HEK293T (cell line): ENCODE data around the gene RAP1GAP.

ENCODE experiments used
- CTCF ChIA-PET: fragments of 350-600 bp; formaldehyde crosslinking; extraction: SDS; loops from one replicate; lab custom pipeline; 2021; ENCODE audit warnings: antibody characterized with exemption, inconsistent platforms; lab: Yijun Ruan, JAX
- POLR2A ChIA-PET: fragments of 350-600 bp; formaldehyde crosslinking; extraction: SDS; loops from one replicate; lab custom pipeline; 2020; ENCODE audit warnings: antibody characterized with exemption, inconsistent platforms; lab: Yijun Ruan, JAX
- DNase-seq: peaks from one replicate; pipeline ENCODE4 v3.0.0; 2012; ENCODE audit warnings: mixed read lengths; ENCODE audit errors: extremely low spot score
- ARNT ChIP-seq: fragments of 450-650 bp; IDR thresholded peaks from 2 replicates; pipeline ENCODE4 v1.6.1; 2017; ENCODE audit warnings: mild to moderate bottlenecking
- BHLHE40 ChIP-seq: fragments of 450-650 bp; IDR thresholded peaks from 2 replicates; pipeline ENCODE4 v1.6.1; 2016; ENCODE audit warnings: mild to moderate bottlenecking, moderate library complexity, borderline replicate concordance
- CTBP1 ChIP-seq: fragments of 450-650 bp; IDR thresholded peaks from 2 replicates; pipeline ENCODE4 v1.6.1; 2016; ENCODE audit warnings: borderline replicate concordance
- ELF4 ChIP-seq: fragments of 450-650 bp; IDR thresholded peaks from 2 replicates; pipeline ENCODE4 v1.6.1; 2017; ENCODE audit warnings: antibody characterized with exemption
- FOXA1 ChIP-seq: fragments of 450-650 bp; IDR thresholded peaks from 2 replicates; pipeline ENCODE4 v1.6.1; 2016; ENCODE audit warnings: mild to moderate bottlenecking
- FOXK2 ChIP-seq: fragments of 450-650 bp; IDR thresholded peaks from 2 replicates; pipeline ENCODE4 v1.6.1; 2016; ENCODE audit warnings: mild to moderate bottlenecking
- FOXM1 ChIP-seq: fragments of 450-650 bp; IDR thresholded peaks from 2 replicates; pipeline ENCODE4 v1.6.1; 2017; ENCODE audit warnings: mild to moderate bottlenecking, borderline replicate concordance
- HDGF ChIP-seq: fragments of 450-650 bp; IDR thresholded peaks from 2 replicates; pipeline ENCODE4 v1.6.1; 2017; ENCODE audit warnings: antibody characterized with exemption, borderline replicate concordance
- L3MBTL2 ChIP-seq: fragments of 450-650 bp; conservative IDR thresholded peaks from 2 replicates; pipeline ENCODE4 v1.6.1; 2016; ENCODE audit warnings: mild to moderate bottlenecking
- LEF1 ChIP-seq: fragments of 450-650 bp; IDR thresholded peaks from 2 replicates; pipeline ENCODE4 v1.6.1; 2017; ENCODE audit warnings: mild to moderate bottlenecking, borderline replicate concordance
- NFRKB ChIP-seq: fragments of 450-650 bp; IDR thresholded peaks from 2 replicates; pipeline ENCODE4 v1.6.1; 2016; ENCODE audit warnings: mild to moderate bottlenecking, moderate library complexity
- PKNOX1 ChIP-seq: fragments of 450-650 bp; IDR thresholded peaks from 2 replicates; pipeline ENCODE4 v1.6.1; 2016
- SP1 ChIP-seq: fragments of 450-650 bp; IDR thresholded peaks from 2 replicates; pipeline ENCODE4 v1.6.1; 2017
- SUZ12 ChIP-seq: fragments of 450-650 bp; IDR thresholded peaks from 2 replicates; pipeline ENCODE4 v1.6.1; 2016; ENCODE audit warnings: mild to moderate bottlenecking
- TARDBP ChIP-seq: fragments of 450-650 bp; IDR thresholded peaks from 2 replicates; pipeline ENCODE4 v1.6.1; 2016
- ZNF384 ChIP-seq: fragments of 450-650 bp; IDR thresholded peaks from 2 replicates; pipeline ENCODE4 v1.6.1; 2016

Gene RAP1GAP

GRCh38 chr1:21644906-21645305 lies 24.3 kb downstream of the RAP1GAP start:
- CTCF ChIA-PET: interaction anchor here (1.1 kb wide), 1 partner anchor 17 kb away, joined by 3 read pairs; no protein-coding TSS in a partner anchor
- DNase-seq: no peak
- TF ChIP-seq ZNF384 (no peak), FOXA1 (no peak), BHLHE40 (no peak), L3MBTL2 (no peak), FOXK2 (no peak), FOXM1 (no peak), ARNT (no peak), HDGF (no peak), PKNOX1 (no peak), SP1 (no peak), TARDBP (no peak), SUZ12 (no peak), ELF4 (no peak), CTBP1 (no peak), NFRKB (no peak), LEF1 (no peak)
- POLR2A ChIA-PET: no interaction called here

- ChIA-PET CTCF (interaction anchor here (1.1 kb wide), 1 partner anchor 17 kb away, joined by 3 read pairs; no protein-coding TSS in a partner anchor), POLR2A (no interaction called here)
- no peak for DNase-seq
- TF ChIP-seq PKNOX1 (no peak), CTBP1 (no peak), SP1 (no peak), L3MBTL2 (no peak), HDGF (no peak), TARDBP (no peak), LEF1 (no peak), ARNT (no peak), BHLHE40 (no peak), SUZ12 (no peak)
Observed at GRCh38 chr1:21644348-21644747, 24.8 kb downstream of the RAP1GAP start.

GRCh38 chr1:21643624-21644023 lies 25.5 kb downstream of the RAP1GAP start:
- CTCF ChIA-PET: interaction anchor here (0.6 kb wide), 1 partner anchor 30 kb away, joined by 3 read pairs; no protein-coding TSS in a partner anchor
- DNase-seq: no peak
- no peak for TF ChIP-seq BHLHE40
- no peak for TF ChIP-seq SP1
- TF ChIP-seq HDGF: no peak
- no peak for TF ChIP-seq ARNT
- TF ChIP-seq TARDBP: no peak
- TF ChIP-seq NFRKB: no peak
- no peak for TF ChIP-seq SUZ12
- TF ChIP-seq LEF1: no peak
- TF ChIP-seq ZNF384: no peak
- no peak for TF ChIP-seq FOXA1
- no peak for TF ChIP-seq L3MBTL2
- no peak for TF ChIP-seq PKNOX1
- POLR2A ChIA-PET: no interaction called here

- ChIA-PET CTCF (no interaction called here), POLR2A (no interaction called here)
- no peak for DNase-seq
- TF ChIP-seq FOXK2 (no peak), ELF4 (no peak), FOXM1 (no peak), L3MBTL2 (no peak), PKNOX1 (no peak), HDGF (no peak), TARDBP (no peak), BHLHE40 (no peak), LEF1 (no peak), FOXA1 (no peak), ZNF384 (no peak), CTBP1 (no peak), SP1 (no peak), NFRKB (no peak), SUZ12 (no peak)
Observed at GRCh38 chr1:21641967-21642739, 27.0 kb downstream of the RAP1GAP start.

GRCh38 chr1:21641537-21641936 lies 27.6 kb downstream of the RAP1GAP start:
- ChIA-PET CTCF (interaction anchor here (1.4 kb wide), 1 partner anchor 17 kb away, joined by 4 read pairs; no protein-coding TSS in a partner anchor), POLR2A (no interaction called here)
- no peak for TF ChIP-seq NFRKB
- no peak for TF ChIP-seq PKNOX1
- TF ChIP-seq SP1: no peak
- no peak for TF ChIP-seq FOXM1
- TF ChIP-seq CTBP1: no peak
- no peak for TF ChIP-seq L3MBTL2
- no peak for DNase-seq
